NB4 (cell line): ENCODE results near the gene KRTAP5-9.

Experiments
- DNase-seq: peaks from one replicate; pipeline ENCODE4 v3.0.0; 2010; ENCODE audit warnings: low read depth
- H3K4me3 ChIP-seq: one replicate; pipeline ENCODE4 v1.5.1; 2011; ENCODE audit warnings: mild to moderate bottlenecking, low read depth, low read length, moderate library complexity
- MYC ChIP-seq: IDR thresholded peaks from 2 replicates; pipeline ENCODE4 v1.6.1; 2011; ENCODE audit warnings: low read depth, low read length
- POLR2A ChIP-seq: IDR thresholded peaks from 2 replicates; pipeline ENCODE4 v1.6.1; 2011; ENCODE audit warnings: mild to moderate bottlenecking; ENCODE audit not compliant: insufficient read length; ENCODE audit errors: extremely low read depth
- TF ChIP-seq, protein P1 (sequence below): IDR thresholded peaks from 2 replicates; pipeline ENCODE4 v1.6.1; 2011; ENCODE audit warnings: low read depth, low read length
- TF ChIP-seq, protein P2 (sequence below): IDR thresholded peaks from one replicate; pipeline ENCODE4 v1.5.1; 2012; ENCODE audit warnings: low read depth, low read length

Gene KRTAP5-9

DNA sequence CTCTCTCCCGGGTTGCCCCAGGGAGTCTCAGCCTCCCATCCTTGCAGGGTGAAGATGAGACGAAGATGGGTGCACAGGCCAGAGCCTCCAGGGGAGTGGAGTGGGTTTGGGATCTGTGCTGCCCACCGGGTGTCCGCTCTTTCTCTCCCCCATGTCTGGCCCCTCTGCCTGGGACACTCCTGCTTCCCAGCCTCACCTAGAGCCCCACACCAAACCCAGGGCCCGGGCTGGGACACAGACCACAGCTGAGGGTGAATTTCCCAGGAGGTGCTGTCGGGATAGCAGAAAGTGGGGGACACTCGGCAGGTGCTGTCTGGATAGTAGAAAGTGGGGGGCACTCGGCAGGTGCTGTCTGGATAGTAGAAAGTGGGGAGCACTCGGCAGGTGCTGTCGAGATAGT, 46.2 kb upstream of the KRTAP5-9 start:
- H3K4me3 ChIP-seq = no peak overlapping the region
- TF ChIP-seq POLR2A = no peak
- TF ChIP-seq, protein P1, sequence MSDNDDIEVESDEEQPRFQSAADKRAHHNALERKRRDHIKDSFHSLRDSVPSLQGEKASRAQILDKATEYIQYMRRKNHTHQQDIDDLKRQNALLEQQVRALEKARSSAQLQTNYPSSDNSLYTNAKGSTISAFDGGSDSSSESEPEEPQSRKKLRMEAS = no peak
- no peak for TF ChIP-seq MYC
- TF ChIP-seq, protein P2, sequence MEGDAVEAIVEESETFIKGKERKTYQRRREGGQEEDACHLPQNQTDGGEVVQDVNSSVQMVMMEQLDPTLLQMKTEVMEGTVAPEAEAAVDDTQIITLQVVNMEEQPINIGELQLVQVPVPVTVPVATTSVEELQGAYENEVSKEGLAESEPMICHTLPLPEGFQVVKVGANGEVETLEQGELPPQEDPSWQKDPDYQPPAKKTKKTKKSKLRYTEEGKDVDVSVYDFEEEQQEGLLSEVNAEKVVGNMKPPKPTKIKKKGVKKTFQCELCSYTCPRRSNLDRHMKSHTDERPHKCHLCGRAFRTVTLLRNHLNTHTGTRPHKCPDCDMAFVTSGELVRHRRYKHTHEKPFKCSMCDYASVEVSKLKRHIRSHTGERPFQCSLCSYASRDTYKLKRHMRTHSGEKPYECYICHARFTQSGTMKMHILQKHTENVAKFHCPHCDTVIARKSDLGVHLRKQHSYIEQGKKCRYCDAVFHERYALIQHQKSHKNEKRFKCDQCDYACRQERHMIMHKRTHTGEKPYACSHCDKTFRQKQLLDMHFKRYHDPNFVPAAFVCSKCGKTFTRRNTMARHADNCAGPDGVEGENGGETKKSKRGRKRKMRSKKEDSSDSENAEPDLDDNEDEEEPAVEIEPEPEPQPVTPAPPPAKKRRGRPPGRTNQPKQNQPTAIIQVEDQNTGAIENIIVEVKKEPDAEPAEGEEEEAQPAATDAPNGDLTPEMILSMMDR = no peak
- no peak for DNase-seq

DNA sequence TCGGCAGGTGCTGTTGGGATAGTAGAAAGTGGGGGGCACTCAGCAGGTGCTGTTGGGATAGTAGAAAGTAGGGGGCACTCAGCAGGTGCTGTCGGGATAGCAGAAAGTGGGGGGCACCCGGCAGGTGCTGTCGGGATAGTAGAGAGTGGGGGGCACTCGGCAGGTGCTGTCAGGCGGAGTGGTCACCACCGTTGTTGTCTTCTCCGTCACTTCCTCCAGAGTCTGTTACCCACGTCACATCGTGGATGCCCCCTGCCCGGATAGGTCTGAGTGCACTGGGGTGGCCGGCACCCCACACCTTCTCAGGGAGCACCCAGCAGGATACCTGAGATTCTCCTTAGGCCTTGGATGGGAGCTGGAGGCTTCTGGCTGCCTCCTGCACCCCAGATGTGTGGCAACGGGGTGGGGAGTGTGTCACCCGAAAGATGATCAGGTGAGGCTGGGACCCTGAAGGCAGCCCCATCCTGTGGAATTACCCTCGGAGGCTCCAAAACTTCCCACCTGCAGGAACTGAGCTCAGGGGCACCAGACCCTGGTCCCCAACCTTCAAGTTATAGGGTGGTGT, 45.3 kb upstream of the KRTAP5-9 start:
- no peak overlapping the region for H3K4me3 ChIP-seq
- TF ChIP-seq MYC = no peak
- TF ChIP-seq, protein P2 = no peak
- no peak for TF ChIP-seq POLR2A
- TF ChIP-seq, protein P1 = no peak
- DNase-seq = no peak

DNA sequence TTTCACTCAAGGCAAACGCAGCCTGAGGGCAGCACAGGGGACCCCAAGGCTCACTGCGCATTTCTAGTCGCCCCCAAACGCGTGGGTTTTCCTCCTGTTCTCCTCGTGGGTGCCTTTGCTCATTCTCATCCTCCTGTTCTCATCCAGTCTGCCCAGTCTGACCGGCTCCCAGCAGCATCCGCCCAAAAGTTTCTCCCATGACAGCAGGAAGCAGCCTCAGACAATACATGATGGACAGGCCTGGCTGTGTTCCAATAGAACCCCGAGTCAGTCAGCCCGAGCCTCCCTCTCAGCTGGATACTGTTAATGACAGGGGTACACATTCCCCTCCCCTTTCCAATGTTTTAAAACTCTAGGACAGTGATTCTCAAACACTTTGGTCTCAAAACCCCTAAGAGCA, 43.7 kb upstream of the KRTAP5-9 start:
- no peak for DNase-seq
- no peak overlapping the region for H3K4me3 ChIP-seq
- TF ChIP-seq MYC (no peak), POLR2A (no peak)
- TF ChIP-seq, protein P2 = no peak
- TF ChIP-seq, protein P1 = no peak

DNA sequence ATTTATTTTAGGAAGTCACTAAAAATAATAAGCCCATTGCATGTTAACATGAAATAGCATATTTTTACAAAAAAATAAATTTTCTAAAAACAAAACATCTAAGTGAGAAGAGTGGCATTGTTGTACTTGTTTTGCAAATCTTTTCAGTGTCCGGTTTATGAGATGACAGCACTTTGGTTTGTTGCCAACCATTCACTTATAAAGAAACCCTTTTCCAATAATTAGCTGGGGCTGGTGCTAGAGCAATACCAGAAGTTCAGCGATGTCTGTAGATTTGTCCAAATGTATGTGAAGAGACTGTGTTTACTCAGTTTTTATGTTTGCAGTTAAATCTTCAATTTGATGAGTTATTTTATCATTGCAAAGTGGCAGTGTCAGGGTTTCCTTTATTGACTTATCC, 43.2 kb upstream of the KRTAP5-9 start:
- DNase-seq = no peak
- TF ChIP-seq POLR2A (no peak), MYC (no peak)
- TF ChIP-seq, protein P1 = no peak
- TF ChIP-seq, protein P2 = no peak
- no peak overlapping the region for H3K4me3 ChIP-seq

DNA sequence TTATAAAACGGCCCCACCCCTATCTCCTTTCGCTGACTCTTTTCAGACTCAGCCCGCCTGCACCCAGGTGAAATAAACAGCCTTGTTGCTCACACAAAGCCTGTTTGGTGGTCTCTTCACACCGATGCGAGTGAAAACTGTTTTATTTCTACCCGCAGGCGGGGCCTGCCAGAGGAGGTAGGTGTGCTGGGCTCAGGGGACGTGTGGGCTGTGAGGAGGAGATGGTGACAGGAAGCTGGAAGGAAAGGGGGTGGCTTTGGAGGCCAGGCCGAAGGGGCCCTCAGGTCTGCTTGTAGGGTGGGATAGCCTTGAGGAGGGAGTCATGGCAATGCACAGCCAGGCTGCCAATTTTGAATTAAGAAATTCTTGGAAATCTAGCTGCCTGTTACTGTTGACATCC, 42.4 kb upstream of the KRTAP5-9 start:
- no peak overlapping the region for H3K4me3 ChIP-seq
- no peak for DNase-seq
- TF ChIP-seq, protein P1 = no peak
- TF ChIP-seq POLR2A (no peak), MYC (no peak)
- TF ChIP-seq, protein P2 = no peak

DNA sequence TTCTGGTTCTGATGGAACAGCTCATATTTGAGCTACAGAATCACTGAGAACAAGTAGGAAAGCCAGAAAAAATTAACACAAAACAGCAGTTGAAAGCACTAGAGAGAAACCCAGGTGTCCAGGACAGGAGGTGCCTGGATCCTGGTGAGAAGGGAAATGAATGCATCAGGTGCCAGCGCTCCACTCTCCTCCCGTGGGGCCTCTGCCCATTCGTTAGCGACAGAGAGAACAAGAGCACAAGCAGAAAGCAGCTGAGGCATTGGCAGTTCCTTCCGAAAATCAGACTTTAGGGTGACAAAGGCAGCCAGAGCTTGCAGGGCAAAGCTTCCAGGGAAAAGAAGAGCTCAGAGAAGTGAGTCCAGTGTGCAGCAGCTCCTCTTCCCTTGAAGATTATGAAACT, 41.1 kb upstream of the KRTAP5-9 start:
- no peak for DNase-seq
- H3K4me3 ChIP-seq = no peak overlapping the region
- no peak for TF ChIP-seq MYC
- TF ChIP-seq, protein P2 = no peak
- TF ChIP-seq POLR2A = no peak
- TF ChIP-seq, protein P1 = no peak
